B cell (primary cell): ENCODE measurements around the gene COG5.

Experiments used
- EZH2 ChIP-seq: IDR thresholded peaks from 2 replicates; pipeline ENCODE4 v1.6.1; 2012; ENCODE audit warnings: borderline replicate concordance, low read depth, mild to moderate bottlenecking, moderate library complexity, low read length; ENCODE audit not compliant: insufficient read depth, poor library complexity, severe bottlenecking
- TF ChIP-seq, protein P1 (sequence below): fragments of 200-600 bp; IDR thresholded peaks from one replicate; pipeline ENCODE4 v1.8.0; 2022; ENCODE audit warnings: antibody characterized with exemption, mild to moderate bottlenecking

DNA sequence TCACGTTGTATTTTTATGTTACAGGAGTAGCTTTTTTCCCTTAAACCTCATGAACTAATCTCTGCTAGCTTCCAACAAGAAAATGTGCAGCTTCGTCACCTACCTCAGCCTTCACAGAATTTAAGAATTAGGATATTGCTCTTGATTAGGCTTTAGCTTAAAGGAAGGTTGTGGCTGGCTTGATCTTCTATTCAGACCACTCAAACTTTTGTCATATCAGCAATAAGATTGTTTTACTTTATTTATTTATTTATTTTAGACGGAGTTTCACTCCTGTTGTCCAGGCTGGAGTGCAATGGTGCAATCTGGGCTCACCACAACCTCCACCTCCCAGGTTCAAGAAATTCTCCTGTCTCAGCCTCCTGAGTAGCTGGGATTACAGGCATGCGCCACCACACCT, 219.4 kb downstream of the COG5 start:
- TF ChIP-seq, protein P1, sequence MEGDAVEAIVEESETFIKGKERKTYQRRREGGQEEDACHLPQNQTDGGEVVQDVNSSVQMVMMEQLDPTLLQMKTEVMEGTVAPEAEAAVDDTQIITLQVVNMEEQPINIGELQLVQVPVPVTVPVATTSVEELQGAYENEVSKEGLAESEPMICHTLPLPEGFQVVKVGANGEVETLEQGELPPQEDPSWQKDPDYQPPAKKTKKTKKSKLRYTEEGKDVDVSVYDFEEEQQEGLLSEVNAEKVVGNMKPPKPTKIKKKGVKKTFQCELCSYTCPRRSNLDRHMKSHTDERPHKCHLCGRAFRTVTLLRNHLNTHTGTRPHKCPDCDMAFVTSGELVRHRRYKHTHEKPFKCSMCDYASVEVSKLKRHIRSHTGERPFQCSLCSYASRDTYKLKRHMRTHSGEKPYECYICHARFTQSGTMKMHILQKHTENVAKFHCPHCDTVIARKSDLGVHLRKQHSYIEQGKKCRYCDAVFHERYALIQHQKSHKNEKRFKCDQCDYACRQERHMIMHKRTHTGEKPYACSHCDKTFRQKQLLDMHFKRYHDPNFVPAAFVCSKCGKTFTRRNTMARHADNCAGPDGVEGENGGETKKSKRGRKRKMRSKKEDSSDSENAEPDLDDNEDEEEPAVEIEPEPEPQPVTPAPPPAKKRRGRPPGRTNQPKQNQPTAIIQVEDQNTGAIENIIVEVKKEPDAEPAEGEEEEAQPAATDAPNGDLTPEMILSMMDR, result no peak
- TF ChIP-seq EZH2, result no peak
